GM06990 (cell line): ENCODE data around the gene ZNF526.

Experiments
- DNase-seq: peaks from one replicate; pipeline ENCODE4 v3.0.0-alpha.2; 2011; ENCODE audit not compliant: insufficient read length; ENCODE audit errors: extremely low read depth
- H3K27me3 ChIP-seq: replicated peaks from 2 replicates; pipeline ENCODE4 v1.6.0; 2011; ENCODE audit warnings: low read length; ENCODE audit not compliant: control insufficient read depth, insufficient read depth
- H3K36me3 ChIP-seq: 2 replicates; pipeline ENCODE4 v1.5.1; 2011; ENCODE audit warnings: low read length; ENCODE audit not compliant: control insufficient read depth, insufficient read depth
- H3K4me3 ChIP-seq: replicated peaks from 2 replicates; pipeline ENCODE4 v1.5.1; 2011; ENCODE audit warnings: low read depth, mild to moderate bottlenecking, control low read depth, low read length
- CTCF ChIP-seq: IDR thresholded peaks from 2 replicates; pipeline ENCODE4 v1.5.1; 2011; ENCODE audit warnings: low read length, control low read depth, mild to moderate bottlenecking, inconsistent platforms; ENCODE audit not compliant: insufficient read depth, poor library complexity, severe bottlenecking

ZNF526 gene

GRCh38 chr19:42275517-42275916 lies 55.4 kb downstream of the ZNF526 start:
- peaks cover 27% of the 10 kb centered on the region for H3K36me3 ChIP-seq
- no peak overlapping the region for H3K4me3 ChIP-seq
- no peak for TF ChIP-seq CTCF
- no peaks in the 10 kb centered on the region for H3K27me3 ChIP-seq
- no peak for DNase-seq

- no peak overlapping the region for H3K4me3 ChIP-seq
- peak; percentile 7 for DNase-seq
- H3K36me3 ChIP-seq: peaks cover 27% of the 10 kb centered on the region
- TF ChIP-seq CTCF: no peak
- no peaks in the 10 kb centered on the region for H3K27me3 ChIP-seq
Measured at GRCh38 chr19:42276284-42276683, 56.2 kb downstream of the ZNF526 start.

- TF ChIP-seq CTCF: no peak
- DNase-seq: peak; percentile 20
- no peak overlapping the region for H3K4me3 ChIP-seq
- H3K27me3 ChIP-seq: no peaks in the 10 kb centered on the region
- peaks cover 24% of the 10 kb centered on the region for H3K36me3 ChIP-seq
Measured at GRCh38 chr19:42276821-42277220, 56.7 kb downstream of the ZNF526 start.
